ENCODE results near the gene LRP11. TPM values are rescaled to one million over a fixed set of nuclear protein-coding genes. Genes with fewer than 3 reads are reported as not detected.
A peak's percentile ranks its signal among the peaks of the same experiment; 100 is the strongest.

The LRP11 gene
- total and polyA plus RNA-seq, 3 donors from 2014 or later: 16.8 to 44.7 (median 28.8) TPM

DNA sequence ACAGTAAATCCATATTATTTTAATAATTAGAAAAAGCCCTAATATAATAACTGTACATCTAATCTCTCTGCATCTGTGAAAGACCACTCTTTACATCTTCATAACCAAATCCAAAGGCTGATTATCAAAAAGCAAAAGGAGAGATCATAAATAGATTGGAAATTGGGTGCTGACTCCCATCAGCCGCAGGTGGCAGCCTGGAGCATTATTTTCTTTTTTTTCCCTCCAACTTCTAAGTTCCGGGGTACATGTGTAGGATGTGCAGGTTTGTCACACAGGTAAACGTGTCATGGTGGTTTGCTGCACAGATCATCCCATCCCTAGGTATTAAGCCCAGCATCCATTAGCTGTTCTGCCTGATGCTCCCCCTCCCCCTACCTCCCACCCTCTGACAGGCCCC, 30.5 kb downstream of the LRP11 start:
- Histone ChIP-seq H3K9me3 (no peaks in the 10 kb centered on the region), H3K27me3 (no peaks in the 10 kb centered on the region), H3K27ac (no peak overlapping the region), H3K4me3 (no peak overlapping the region), H3K36me3 (ENCODE audit: low read depth, missing control alignments) (no peaks in the 10 kb centered on the region), H3K4me1 (no peaks in the 10 kb centered on the region)
- intact Hi-C loops (cut with DNase I; ENCODE audit: low total_unique reads): no loop called here
- TF ChIP-seq, protein P1, sequence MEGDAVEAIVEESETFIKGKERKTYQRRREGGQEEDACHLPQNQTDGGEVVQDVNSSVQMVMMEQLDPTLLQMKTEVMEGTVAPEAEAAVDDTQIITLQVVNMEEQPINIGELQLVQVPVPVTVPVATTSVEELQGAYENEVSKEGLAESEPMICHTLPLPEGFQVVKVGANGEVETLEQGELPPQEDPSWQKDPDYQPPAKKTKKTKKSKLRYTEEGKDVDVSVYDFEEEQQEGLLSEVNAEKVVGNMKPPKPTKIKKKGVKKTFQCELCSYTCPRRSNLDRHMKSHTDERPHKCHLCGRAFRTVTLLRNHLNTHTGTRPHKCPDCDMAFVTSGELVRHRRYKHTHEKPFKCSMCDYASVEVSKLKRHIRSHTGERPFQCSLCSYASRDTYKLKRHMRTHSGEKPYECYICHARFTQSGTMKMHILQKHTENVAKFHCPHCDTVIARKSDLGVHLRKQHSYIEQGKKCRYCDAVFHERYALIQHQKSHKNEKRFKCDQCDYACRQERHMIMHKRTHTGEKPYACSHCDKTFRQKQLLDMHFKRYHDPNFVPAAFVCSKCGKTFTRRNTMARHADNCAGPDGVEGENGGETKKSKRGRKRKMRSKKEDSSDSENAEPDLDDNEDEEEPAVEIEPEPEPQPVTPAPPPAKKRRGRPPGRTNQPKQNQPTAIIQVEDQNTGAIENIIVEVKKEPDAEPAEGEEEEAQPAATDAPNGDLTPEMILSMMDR (IDR thresholded peaks at IDR 0.05): no peak
- TF ChIP-seq POLR2A (IDR thresholded peaks at IDR 0.05): no peak
- no peak for DNase-seq
- WGBS, 2 donors: 93 to 96% methylated on average over 3 of the region's 3 CpGs

DNA sequence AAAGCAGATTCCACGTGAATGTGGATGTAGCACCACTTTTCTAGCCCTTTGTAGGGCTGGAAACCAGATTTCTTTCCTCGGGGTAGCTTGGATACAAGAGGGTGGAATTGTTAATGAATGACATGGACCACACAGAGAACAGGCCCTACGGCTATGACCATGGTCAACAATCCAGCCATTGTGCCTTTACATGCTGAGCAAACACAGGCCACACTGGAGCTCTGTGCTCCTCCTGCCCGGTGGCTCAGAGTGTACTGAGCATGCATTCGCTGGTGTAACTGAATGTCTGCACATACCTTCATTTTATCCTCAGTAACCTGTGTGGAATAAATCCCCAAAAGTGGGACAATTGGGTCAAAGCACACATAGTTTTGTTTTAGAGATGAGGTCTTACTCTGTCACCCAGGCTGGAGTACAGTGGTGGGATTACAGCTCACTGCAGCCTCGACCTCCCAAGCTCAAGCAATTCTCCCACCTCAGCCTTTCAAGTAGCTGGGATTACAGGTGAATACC, 32.8 kb downstream of the LRP11 start:
- H3K36me3 ChIP-seq (ENCODE audit: low read depth, missing control alignments): no peaks in the 10 kb centered on the region
- 93 to 95% methylated on average over 5 to 6 of the region's 6 CpGs for WGBS, 2 donors
- no peak for DNase-seq
- H3K27ac ChIP-seq: no peak overlapping the region
- no peaks in the 10 kb centered on the region for H3K27me3 ChIP-seq
- H3K9me3 ChIP-seq: no peaks in the 10 kb centered on the region
- H3K4me3 ChIP-seq: no peak overlapping the region
- TF ChIP-seq, protein P1 (IDR thresholded peaks at IDR 0.05): no peak
- TF ChIP-seq POLR2A (IDR thresholded peaks at IDR 0.05): no peak
- no peaks in the 10 kb centered on the region for H3K4me1 ChIP-seq
- intact Hi-C loops (cut with DNase I; ENCODE audit: low total_unique reads): no loop called here

DNA sequence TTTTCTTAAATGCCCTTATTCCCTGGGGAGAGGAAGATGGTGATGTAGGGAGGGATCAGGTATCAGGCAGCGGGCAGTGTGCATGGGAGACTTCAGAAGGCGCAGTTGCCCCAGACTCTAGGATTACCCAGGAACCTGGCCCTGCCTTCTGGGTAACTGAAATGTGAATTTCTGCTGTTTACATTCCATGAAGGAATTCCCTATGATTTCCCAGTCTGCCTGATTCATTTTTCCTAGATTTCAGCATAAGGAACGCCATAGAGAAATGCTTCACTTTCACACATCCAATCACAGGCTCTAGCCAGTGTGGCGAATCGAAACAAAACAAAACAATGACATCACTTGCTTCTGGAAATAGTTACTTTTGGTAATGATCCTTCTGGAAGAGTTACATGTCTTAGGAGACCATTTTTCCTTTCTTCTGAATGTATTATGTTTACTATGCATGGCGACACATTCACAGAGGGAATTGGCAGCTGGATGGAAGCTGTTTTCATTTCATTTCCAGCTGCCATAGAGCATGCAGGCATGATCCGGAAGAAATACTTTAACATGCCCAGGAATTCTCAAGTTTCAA, 33.3 kb downstream of the LRP11 start:
- Histone ChIP-seq H3K4me1 (no peaks in the 10 kb centered on the region), H3K27ac (no peak overlapping the region), H3K9me3 (no peaks in the 10 kb centered on the region), H3K4me3 (no peak overlapping the region), H3K27me3 (no peaks in the 10 kb centered on the region), H3K36me3 (ENCODE audit: low read depth, missing control alignments) (no peaks in the 10 kb centered on the region)
- no peak for DNase-seq
- 89 to 94% methylated on average over 7 of the region's 7 CpGs for WGBS, 2 donors
- intact Hi-C loops (cut with DNase I; ENCODE audit: low total_unique reads): no loop called here
- TF ChIP-seq, protein P1 (IDR thresholded peaks at IDR 0.05): no peak

DNA sequence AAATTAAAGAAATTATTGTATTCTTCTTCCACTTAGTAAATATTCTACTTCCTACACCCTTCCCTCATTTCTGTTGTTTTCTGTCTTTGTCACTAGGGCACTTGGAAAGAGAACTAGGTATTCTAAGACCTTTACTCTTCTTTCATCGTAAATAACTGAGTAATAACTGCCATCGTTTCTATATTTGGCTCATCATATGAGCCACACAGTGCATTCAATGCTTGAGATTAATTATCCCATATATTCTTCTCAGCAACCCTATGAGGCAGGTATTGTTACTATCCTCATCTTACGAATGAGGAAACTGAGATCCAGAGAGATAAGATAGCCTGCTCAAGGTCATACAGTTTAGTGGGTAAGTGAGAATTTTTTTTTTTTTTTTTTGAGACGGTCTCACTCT, 38.9 kb downstream of the LRP11 start:
- no peak overlapping the region for H3K27ac ChIP-seq
- H3K9me3 ChIP-seq: no peaks in the 10 kb centered on the region
- no peak for DNase-seq
- no peak overlapping the region for H3K4me3 ChIP-seq
- WGBS, 2 donors: 71 to 78% methylated on average over 4 of the region's 4 CpGs
- H3K4me1 ChIP-seq: peaks cover 5% of the 10 kb centered on the region
- TF ChIP-seq, protein P1 (IDR thresholded peaks at IDR 0.05): no peak
- no peak for TF ChIP-seq POLR2A (IDR thresholded peaks at IDR 0.05)
- no peaks in the 10 kb centered on the region for H3K27me3 ChIP-seq
- H3K36me3 ChIP-seq (ENCODE audit: low read depth, missing control alignments): no peaks in the 10 kb centered on the region
- intact Hi-C loops (cut with DNase I; ENCODE audit: low total_unique reads): no loop called here

DNA sequence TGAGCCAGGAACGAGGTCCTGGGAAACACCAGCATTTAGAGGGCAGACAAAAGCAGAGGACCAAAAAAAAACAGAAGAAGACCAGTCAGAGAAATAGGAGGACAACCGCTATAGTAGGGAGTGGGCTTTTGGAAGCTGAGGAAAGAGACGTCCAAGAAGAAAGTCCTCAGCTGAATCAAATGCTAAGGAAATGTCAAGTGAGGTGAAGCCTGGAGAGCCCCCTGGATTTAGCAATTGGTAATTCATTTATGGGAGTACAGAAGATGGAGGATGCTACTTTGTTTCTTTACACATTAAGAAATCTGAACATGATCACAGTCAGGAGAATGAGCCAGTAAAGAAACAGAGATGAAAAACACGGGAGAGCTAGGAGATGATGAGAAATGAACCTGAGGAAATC, 41.1 kb downstream of the LRP11 start:
- no peak overlapping the region for H3K27ac ChIP-seq
- intact Hi-C loops (cut with DNase I; ENCODE audit: low total_unique reads): no loop called here
- H3K9me3 ChIP-seq: no peaks in the 10 kb centered on the region
- no peak for DNase-seq
- H3K27me3 ChIP-seq: no peaks in the 10 kb centered on the region
- H3K4me3 ChIP-seq: no peak overlapping the region
- H3K36me3 ChIP-seq (ENCODE audit: low read depth, missing control alignments): no peaks in the 10 kb centered on the region
- no peak for TF ChIP-seq POLR2A (IDR thresholded peaks at IDR 0.05)
- TF ChIP-seq, protein P1 (IDR thresholded peaks at IDR 0.05): peak in 1 of 3 experiments; percentile 21
- WGBS, 2 donors: 80 to 81% methylated on average over 4 of the region's 4 CpGs
- peaks cover 5% of the 10 kb centered on the region for H3K4me1 ChIP-seq
